Thoracic aorta (tissue), 2 donors: Measurements from ENCODE around the gene PRKACB. TPM values are rescaled to one million over a fixed set of nuclear protein-coding genes. Genes with fewer than 3 reads are reported as not detected.

ENCODE experiments used
- ATAC-seq: fragments of 150-250 bp; one replicate; pipeline ENCODE4 v1.8.0; 2017; ENCODE audit warnings: low read depth; ENCODE audit not compliant: insufficient number of reproducible peaks, low FRiP score
- DNase-seq: peaks from one replicate; pipeline ENCODE4 v3.0.0-alpha.2; 2020; ENCODE audit warnings: low spot score
- H3K27ac ChIP-seq, 2 donors: fragments of 200-600 bp; sonication (generic); 1 replicate in 1 of 2; 2 replicates in 1 of 2; pipeline ENCODE4 v1.5.1; 2016; ENCODE audit warnings: mild to moderate bottlenecking in 2 of 2, moderate library complexity in 2 of 2
- H3K27me3 ChIP-seq: fragments of 200-600 bp; sonication (generic); replicated peaks from 2 replicates; pipeline ENCODE4 v1.6.0; 2016; ENCODE audit warnings: mild to moderate bottlenecking; ENCODE audit not compliant: insufficient read depth
- H3K36me3 ChIP-seq: fragments of 200-600 bp; sonication (generic); one replicate; pipeline ENCODE4 v1.5.1; 2016
- H3K4me1 ChIP-seq, 2 donors: fragments of 200-600 bp; sonication (generic); 1 replicate in 1 of 2; 2 replicates in 1 of 2; pipeline versions ENCODE4 v1.5.1 to v1.6.0; 2016; ENCODE audit warnings: low read depth in 2 of 2, mild to moderate bottlenecking in 1 of 2; ENCODE audit not compliant: control insufficient read depth in 1 of 2
- H3K4me3 ChIP-seq: fragments of 200-600 bp; sonication (generic); 2 replicates; pipeline ENCODE4 v1.5.1; 2016; ENCODE audit warnings: mild to moderate bottlenecking
- H3K9me3 ChIP-seq: fragments of 200-600 bp; sonication (generic); 2 replicates; pipeline ENCODE4 v1.5.1; 2016
- CTCF ChIP-seq: fragments of 200-600 bp; sonication (generic); IDR thresholded peaks from one replicate; pipeline ENCODE4 v1.5.1; 2019; ENCODE audit warnings: antibody characterized with exemption
- total RNA-seq, 2 donors: library from RNA; depleted of rRNA; stranded (reverse); fragments of >200 nt; gene quantifications; one replicate each; pipeline versions ENCODE4 v1.1.0 to v1.2.3, GENCODE V29; 2016

PRKACB gene
- total RNA-seq, 2 donors from 2014 or later: 27.3 to 32.2 TPM

DNA sequence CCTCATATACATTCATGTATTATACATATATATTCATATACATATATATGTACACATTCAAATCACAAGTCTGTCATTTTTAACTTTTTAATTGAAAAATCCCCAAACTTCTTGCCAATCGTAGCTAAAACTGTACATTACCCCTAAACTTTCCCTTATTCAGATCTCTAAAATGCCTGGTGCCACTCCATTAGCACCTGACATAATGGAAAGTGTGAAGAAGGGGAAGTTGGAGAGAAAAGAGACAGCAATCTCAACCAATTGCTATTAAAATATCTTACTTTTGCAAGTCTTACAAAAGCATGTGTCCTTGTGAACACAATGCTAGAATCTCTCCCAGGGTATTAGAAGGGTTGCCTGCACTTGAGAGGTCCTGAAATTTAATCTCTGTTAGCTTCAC, 22.7 kb upstream of the PRKACB start:
- Histone ChIP-seq H3K27me3 (no peaks in the 10 kb centered on the region), H3K36me3 (no peaks in the 10 kb centered on the region), H3K27ac (no peak overlapping the region), H3K9me3 (no peaks in the 10 kb centered on the region), H3K4me3 (no peak overlapping the region), H3K4me1 (no peaks in the 10 kb centered on the region)
- no peak for TF ChIP-seq CTCF
- ATAC-seq (no peak), DNase-seq (no peak)

- Histone ChIP-seq H3K4me1 (no peaks in the 10 kb centered on the region), H3K27me3 (no peaks in the 10 kb centered on the region), H3K36me3 (no peaks in the 10 kb centered on the region), H3K9me3 (no peaks in the 10 kb centered on the region), H3K4me3 (no peak overlapping the region), H3K27ac (no peak overlapping the region)
- ATAC-seq (no peak), DNase-seq (peak; percentile 6)
- TF ChIP-seq CTCF: peak; percentile 58
These were observed 21.2 kb upstream of the PRKACB start for GRCh38 chr1:84122780-84123382.

DNA sequence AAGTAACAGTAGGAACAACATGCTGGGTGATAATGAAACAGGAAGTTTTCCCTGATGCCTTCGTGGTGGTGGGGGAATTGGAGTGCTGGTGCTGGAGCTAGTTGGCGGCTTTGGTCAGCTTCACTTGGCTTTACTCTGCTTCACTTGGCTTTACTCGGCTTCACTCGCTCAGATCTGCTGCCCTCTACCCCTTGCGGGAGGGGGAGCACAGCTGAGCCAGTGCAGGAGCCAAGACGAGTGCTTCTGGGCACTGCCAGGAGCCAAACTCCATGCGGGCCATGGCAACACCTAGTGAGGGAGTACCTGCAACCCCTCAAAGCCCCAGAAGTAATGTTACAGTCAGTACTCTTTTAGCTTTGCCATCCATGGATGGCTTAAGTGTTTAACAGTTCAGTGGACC, 10.6 kb upstream of the PRKACB start:
- Histone ChIP-seq H3K4me3 (no peak overlapping the region), H3K27ac (no peak overlapping the region), H3K27me3 (no peaks in the 10 kb centered on the region), H3K9me3 (no peaks in the 10 kb centered on the region), H3K36me3 (no peaks in the 10 kb centered on the region), H3K4me1 (no peaks in the 10 kb centered on the region)
- DNase-seq (no peak), ATAC-seq (no peak)
- no peak for TF ChIP-seq CTCF

- DNase-seq (no peak), ATAC-seq (no peak)
- H3K9me3 ChIP-seq: peaks cover 3% of the 10 kb centered on the region
- H3K36me3 ChIP-seq: no peaks in the 10 kb centered on the region
- TF ChIP-seq CTCF: no peak
- H3K27me3 ChIP-seq: no peaks in the 10 kb centered on the region
- no peak overlapping the region for H3K27ac ChIP-seq
- H3K4me3 ChIP-seq: no peak overlapping the region
- H3K4me1 ChIP-seq: no peaks in the 10 kb centered on the region
These were observed 8.7 kb upstream of the PRKACB start for GRCh38 chr1:84135341-84135740.

GRCh38 chr1:84141182-84142003, 2.7 kb upstream of the PRKACB start:
- no peak for ATAC-seq
- no peak for DNase-seq
- peak; percentile 43 for TF ChIP-seq CTCF
- H3K4me1 ChIP-seq: no peaks in the 10 kb centered on the region
- no peaks in the 10 kb centered on the region for H3K27me3 ChIP-seq
- H3K4me3 ChIP-seq: no peak overlapping the region
- H3K9me3 ChIP-seq: peaks cover 3% of the 10 kb centered on the region
- H3K27ac ChIP-seq: no peak overlapping the region
- H3K36me3 ChIP-seq: no peaks in the 10 kb centered on the region
